GM12864 (cell line): ENCODE measurements around the gene CAPSL.
A peak's percentile ranks its signal among the peaks of the same experiment; 100 is the strongest.

ENCODE experiments used
- DNase-seq: peaks from one replicate; pipeline ENCODE4 v3.0.0-alpha.2; 2011; ENCODE audit warnings: low read depth
- H3K4me3 ChIP-seq: 2 replicates; pipeline ENCODE4 v1.5.1; 2011; ENCODE audit warnings: mild to moderate bottlenecking, low read depth, low read length, control low read depth
- CTCF ChIP-seq: IDR thresholded peaks from 2 replicates; pipeline ENCODE4 v1.5.1; 2011; ENCODE audit warnings: low read depth, mild to moderate bottlenecking, moderate library complexity, low read length, control low read depth, inconsistent platforms; ENCODE audit errors: missing control alignments

Gene CAPSL

GRCh38 chr5:35908814-35909213 is 29.6 kb downstream of the CAPSL start:
- TF ChIP-seq CTCF = no peak

GRCh38 chr5:35908228-35908627 is 30.2 kb downstream of the CAPSL start:
- no peak for TF ChIP-seq CTCF
- DNase-seq = no peak
- no peak overlapping the region for H3K4me3 ChIP-seq

More at GRCh38 chr5:35908814-35909213, 29.6 kb downstream of the CAPSL start:
- H3K4me3 ChIP-seq = no peak overlapping the region
- DNase-seq = no peak

DNA sequence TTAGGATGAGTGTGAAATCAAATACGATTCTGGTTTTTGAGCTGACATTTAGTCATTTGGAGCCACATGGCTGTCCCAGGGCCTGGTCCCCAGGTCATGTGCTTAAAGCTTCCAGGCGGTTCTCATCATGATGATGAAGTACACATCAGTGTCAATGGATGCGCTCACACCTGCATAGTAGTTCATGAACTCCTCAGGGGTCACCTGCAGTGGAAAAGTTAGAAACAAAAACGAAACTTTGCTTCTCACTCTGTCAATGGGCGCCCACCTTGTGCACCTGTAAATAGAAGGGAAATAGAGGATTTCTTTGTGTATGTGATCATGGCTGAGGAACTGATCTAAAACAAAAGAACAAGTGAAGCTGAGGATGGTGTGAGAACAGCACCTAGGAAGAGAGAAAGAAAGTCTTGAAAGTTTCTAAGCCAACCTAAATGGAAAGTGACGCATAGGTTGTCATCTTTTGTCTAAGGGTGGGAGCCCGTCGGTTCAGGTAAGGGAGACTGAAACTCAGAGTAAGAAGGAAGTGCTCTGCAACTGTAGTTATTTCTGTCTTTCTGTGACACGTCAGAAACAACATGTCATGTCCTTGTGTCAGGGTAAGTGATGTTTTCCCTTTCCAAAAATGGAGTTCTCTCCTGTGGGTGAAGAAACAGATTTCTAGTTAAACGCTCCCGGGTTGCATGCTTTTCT is 33.8 kb downstream of the CAPSL start:
- no peak overlapping the region for H3K4me3 ChIP-seq
- DNase-seq = peak; percentile 50
- TF ChIP-seq CTCF = no peak

- DNase-seq = no peak
- no peak overlapping the region for H3K4me3 ChIP-seq
- no peak for TF ChIP-seq CTCF
These were observed 34.7 kb downstream of the CAPSL start for GRCh38 chr5:35903631-35904203.

- H3K4me3 ChIP-seq = no peak overlapping the region
- TF ChIP-seq CTCF = no peak
- no peak for DNase-seq
These were observed 36.3 kb downstream of the CAPSL start for GRCh38 chr5:35902046-35902672.

DNA sequence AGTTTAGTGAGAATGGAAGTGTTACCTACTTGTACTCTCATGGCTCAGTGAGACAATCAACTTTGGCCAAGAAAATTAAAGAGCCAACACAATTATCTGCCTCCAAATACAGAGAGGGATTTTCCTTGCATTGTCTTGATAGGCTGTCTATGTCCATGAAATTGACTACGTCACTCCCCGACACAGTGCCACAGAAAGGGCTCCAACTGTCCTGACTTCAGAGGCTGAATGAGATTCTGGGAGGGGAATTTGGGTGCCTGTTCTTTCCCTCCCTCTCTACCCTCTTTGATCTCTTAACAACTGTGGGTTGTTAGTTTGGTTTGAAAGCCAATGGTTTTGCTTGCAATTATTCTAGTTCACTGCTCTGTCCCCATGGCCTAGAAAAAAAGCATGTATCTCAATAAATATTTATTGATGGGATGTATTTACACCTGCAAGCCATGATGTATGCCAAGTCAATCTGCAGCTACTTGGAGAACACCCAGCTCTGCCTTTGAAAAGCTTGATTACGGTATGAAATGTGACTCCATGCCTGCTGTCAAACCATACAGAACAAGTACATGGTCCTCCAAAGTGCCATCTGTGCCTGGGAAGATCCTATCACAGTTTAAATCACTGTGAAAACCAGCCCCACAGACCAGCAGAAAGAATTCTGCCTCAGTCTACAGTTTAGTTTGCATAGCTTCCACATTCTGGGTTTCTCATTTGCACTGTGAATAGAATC is 37.3 kb downstream of the CAPSL start:
- DNase-seq = no peak
- TF ChIP-seq CTCF = no peak

More for the DNA sequence above, 37.3 kb downstream of the CAPSL start:
- no peak overlapping the region for H3K4me3 ChIP-seq
